NCI-H2227 (cell line): ENCODE measurements around the gene MPZL3.

ENCODE experiments used
- DNase-seq: peaks from one replicate; lab custom pipeline; 2025; ENCODE audit not compliant: unreplicated experiment; lab: John Stamatoyannopoulos, UW

MPZL3 gene

GRCh38 chr11:118251858-118252652, at the start of gene MPZL3:
TSS of gene MPZL3 (minus strand) at chr11:118252365. CDS start at chr11:118252294, 71 bp downstream.
- DNase-seq = peak; percentile 92

- no peak for DNase-seq
These were observed 49.5 kb upstream of the MPZL3 start for GRCh38 chr11:118301600-118302195.

GRCh38 chr11:118295815-118296454, 43.8 kb upstream of the MPZL3 start:
- no peak for DNase-seq

- no peak for DNase-seq
These were observed 43.0 kb upstream of the MPZL3 start for GRCh38 chr11:118295199-118295598.

GRCh38 chr11:118294053-118294452, 41.9 kb upstream of the MPZL3 start:
- no peak for DNase-seq

- DNase-seq = no peak
These were observed 39.4 kb upstream of the MPZL3 start for GRCh38 chr11:118291477-118292135.

- DNase-seq = no peak
These were observed 38.8 kb upstream of the MPZL3 start for GRCh38 chr11:118290923-118291322.

- DNase-seq = no peak
These were observed 37.2 kb upstream of the MPZL3 start for GRCh38 chr11:118289401-118289800.

- DNase-seq = no peak
These were observed 34.8 kb upstream of the MPZL3 start for GRCh38 chr11:118287006-118287405.

GRCh38 chr11:118286545-118286944, 34.4 kb upstream of the MPZL3 start:
- no peak for DNase-seq

- DNase-seq = no peak
These were observed 31.7 kb upstream of the MPZL3 start for GRCh38 chr11:118283756-118284350.

- peak; percentile 6 for DNase-seq
These were observed 31.0 kb upstream of the MPZL3 start for GRCh38 chr11:118283037-118283636.

GRCh38 chr11:118282606-118283005, 30.4 kb upstream of the MPZL3 start:
- no peak for DNase-seq

- DNase-seq = no peak
These were observed 29.1 kb upstream of the MPZL3 start for GRCh38 chr11:118281284-118281683.

GRCh38 chr11:118277312-118277711, 25.1 kb upstream of the MPZL3 start:
- DNase-seq = no peak

- DNase-seq = no peak
These were observed 24.3 kb upstream of the MPZL3 start for GRCh38 chr11:118276422-118276821.

GRCh38 chr11:118275176-118275575, 23.0 kb upstream of the MPZL3 start:
- DNase-seq = no peak

- no peak for DNase-seq
These were observed 22.0 kb upstream of the MPZL3 start for GRCh38 chr11:118274186-118274585.

- no peak for DNase-seq
These were observed 19.8 kb upstream of the MPZL3 start for GRCh38 chr11:118272001-118272400.

- peak; percentile 14 for DNase-seq
These were observed 15.3 kb upstream of the MPZL3 start for GRCh38 chr11:118267486-118267885.

GRCh38 chr11:118265954-118266353, 13.8 kb upstream of the MPZL3 start:
- DNase-seq = no peak
